Stimulated activated CD4-positive, alpha-beta T cell treated with anti-CD3 and anti-CD28 coated beads, Interleukin-12 subunit alpha, Interleukin-12 subunit beta, amount 100 ng/mL, for 24 hours (primary cell): ENCODE measurements around the gene SYF2.

Experiments
- DNase-seq, 2 experiments: peaks; one replicate each; pipeline ENCODE4 v3.0.0-alpha.2; 2020; ENCODE audit warnings: low read depth in 2 of 2

Gene SYF2

DNA sequence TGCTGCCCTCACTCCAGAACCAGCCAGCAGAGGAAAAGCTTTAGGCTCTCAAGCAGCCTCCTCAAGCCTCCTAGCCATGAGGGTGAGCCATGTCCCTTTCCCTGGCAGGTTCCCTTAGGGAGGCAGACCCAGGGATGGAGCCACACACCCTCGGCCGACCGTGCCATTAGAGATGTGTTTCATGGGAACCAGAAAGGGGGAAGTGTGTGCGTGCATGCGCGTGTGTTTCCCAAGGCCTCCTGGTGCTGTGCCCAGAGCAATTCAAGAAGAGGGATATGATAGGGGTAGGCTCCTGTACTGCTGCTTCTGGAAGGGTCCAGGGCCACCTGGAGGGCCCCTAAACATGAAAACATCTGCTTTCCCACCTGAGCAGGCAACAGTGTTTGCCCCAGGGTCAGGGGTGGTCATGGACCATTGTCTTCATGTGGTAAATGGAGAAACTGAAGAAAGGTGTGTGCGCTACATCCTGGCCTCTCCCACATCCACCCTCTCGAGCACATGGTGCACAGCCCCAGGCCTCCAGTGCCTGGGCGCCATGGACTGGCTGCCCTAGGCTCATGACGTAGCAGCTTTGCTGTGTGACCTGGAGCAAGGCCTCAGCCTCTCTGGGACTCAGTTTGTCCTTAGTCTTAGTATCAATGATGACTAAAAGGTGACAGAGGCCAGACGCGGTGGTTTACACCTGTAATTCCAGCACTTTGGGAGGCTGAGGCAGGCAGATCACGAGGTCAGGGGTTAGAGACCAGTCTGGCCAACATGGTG, 48.1 kb downstream of the SYF2 start:
- no peak for DNase-seq

DNA sequence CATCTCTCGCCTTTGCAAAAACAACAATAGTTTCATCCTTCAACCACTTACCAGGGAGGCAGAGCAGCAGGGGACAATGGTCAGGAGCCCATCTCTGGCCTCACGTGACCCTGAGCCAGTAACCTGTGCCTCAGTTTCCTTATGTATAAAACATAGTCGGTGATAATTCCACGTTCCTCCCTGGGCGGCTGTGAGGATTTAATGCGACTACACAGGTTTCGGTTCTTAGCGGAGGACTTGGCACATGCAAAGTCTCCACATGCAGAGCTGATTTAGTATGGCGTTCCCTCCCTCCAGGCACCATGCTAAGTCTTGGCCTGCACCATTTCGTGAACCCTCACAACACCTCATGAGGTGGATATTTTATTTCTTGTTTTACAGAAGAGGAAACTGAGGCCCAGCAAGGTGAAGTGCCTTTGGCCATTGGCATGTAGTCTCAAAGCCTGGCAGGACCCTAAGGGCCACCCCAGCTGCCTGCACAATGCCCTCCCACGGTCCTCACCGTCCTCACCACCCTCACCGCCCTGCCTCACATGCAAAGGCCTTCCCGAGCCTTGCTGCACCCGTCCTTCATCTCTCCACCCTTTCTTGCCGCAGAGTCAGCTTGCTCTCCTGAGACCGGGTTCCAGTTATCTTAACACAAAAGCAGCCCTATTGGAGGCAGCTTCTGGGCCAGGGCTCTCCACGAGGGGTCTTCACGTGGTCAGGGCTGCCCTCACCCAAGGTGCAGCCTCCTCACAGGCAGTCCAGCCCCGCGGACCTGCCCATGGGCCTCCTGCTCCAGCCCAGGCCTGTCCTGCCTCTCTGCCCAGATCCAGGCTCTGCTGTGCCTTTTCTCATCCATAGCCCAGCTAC, 48.9 kb downstream of the SYF2 start:
- no peak for DNase-seq

DNA sequence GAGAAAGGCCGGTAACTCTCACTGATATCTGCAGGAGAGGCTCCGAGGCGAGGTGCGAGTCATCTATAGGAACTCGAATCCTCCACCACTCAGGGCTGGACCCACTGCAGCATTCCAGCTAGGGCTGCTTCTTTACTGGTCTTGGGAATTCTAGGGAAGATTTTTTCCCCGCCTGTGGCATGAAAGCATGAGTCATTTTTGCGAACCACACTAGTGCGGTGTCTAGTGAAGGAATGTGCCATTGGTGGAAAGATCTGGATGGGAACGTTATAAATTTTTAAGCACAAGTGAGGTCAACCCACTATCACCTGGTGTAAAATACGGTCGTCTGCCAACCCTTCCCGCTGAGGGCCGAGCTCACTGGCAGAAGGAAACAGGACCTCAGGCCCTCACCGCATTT, 49.7 kb downstream of the SYF2 start:
- DNase-seq, result no peak

DNA sequence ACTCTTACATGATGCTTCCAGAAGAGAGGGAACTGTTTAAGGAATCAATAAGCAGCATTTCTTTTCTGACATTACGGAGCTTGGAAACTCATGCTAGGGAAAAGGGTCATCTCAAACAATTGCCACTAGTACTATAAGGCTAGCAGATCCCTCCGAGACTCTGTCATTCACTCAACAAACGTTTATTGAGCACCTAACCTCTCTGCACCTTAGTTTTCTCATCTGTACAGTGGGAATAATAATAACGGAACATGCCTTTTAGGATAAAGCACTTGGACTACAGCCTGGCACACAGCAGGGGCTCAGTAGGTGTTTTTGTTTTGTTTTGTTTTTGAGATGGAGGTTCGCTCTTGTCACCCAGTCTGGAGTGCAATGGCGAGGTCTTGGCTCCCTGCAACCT, 51.3 kb downstream of the SYF2 start:
- no peak for DNase-seq

DNA sequence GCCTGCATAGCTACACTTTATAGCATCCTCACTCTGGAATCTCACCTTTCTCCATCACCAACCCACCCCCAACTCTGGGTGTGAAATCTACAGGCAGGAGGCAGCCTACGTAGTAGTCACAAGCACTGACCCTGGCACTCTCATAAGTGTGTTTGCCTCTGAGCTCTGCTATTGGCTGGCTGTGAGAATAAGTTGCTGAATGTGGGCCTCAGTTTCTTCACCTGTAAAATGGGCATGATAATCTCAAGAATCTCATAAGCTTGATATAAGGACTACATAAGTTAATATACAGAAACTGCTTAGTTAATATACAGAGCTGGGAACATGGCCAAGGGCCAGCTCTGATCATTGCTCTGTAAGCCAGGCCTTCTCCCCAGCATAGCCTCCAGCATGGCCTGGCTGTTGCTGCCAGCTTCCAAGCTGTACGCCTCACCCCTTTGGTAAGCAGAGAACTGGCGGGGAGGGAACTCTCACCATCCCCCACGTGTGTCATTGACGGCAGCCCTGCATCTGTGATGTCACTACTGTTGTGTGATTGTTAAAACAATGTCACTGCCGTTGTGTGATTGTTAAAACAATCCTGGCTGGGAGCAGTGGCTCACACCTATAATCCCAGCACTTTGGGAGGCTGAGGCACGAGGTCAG, 53.3 kb downstream of the SYF2 start:
- DNase-seq, result no peak

DNA sequence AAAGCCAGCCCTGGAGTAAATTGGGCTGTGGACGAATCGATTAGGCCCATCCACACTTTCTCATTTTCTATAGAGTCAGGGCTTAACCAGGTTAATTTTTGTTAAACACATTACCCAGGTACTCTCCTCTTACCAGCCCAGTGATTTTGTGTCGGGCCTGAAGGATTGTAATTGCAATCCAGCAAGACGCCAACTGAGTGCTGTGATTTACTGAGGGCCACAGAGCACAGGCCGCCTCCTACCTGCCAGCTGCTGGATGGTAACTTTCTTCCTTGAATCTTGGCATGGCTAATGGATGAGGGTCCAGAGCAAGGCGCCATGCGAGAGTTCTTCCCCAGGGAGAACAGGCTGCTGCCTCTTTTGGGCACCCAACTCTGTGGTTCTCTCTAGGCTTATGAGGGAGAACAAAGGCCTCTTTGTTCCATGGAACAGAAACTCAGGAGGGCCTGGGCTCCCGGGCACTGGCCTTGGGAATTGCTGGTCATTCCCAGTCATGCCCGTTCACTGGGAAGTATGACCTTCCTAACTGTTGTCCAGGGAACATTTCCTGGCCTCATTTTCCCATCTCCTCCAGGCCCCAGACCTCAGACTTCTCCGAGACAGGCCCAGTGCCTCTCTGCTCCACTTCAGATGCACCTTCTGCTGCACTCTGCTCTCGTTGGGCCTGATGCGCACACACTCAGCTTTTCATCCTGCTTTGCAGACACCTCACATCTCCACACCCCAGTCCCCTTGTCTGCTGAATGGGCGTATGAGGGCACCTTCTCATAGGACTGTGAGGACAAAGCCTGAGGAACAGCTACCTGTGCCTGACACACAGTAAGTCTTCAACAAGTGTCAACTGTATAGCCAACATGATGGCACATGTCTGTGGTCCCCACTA, 57.3 kb downstream of the SYF2 start:
- DNase-seq, result no peak

DNA sequence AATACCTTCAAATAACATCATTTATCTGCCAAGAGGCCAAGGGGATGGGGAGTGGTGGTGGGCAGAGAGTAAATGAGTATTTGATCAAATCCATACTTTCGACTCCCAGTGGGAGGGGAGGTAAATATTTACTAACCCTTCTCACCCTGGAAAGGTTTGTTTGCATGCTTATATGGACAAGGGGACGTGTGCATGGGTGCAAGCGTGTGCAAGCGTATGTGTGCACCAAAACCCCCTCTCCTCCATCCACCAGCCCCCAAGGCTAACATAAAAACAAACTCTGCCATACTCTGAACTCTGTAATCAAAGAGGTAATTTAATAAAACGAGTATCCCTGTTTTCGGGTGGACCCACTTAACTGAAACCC, 58.0 kb downstream of the SYF2 start:
- DNase-seq, result no peak

DNA sequence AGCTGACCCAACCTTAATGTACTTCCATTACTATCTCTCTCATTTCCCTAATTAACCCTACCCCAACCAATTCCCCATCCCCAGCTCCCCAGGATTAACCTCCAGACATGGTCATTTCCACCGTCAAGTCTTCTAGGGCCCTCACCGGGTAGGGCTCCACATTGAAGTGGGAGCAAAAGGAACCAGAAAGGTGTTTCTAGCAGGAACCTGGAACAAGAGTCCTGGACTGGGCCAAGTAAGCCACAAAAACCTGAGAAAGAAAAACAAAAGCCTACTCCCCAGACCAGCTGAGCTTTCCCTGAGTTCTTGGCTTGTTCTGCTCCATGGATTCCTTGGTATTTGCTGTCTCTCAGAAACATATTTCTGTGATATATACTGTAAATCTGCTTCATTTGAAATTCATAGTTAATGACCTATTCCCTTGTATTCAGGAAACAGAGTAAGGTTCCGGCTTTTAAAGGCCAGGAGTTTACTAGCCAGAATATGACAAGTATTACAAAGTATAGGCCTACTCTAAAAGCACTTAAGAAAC, 58.4 kb downstream of the SYF2 start:
- no peak for DNase-seq
